GM12872 (cell line): ENCODE results near the gene RUFY2.

Experiments
- TF ChIP-seq, protein P1 (sequence below): IDR thresholded peaks from 3 replicates; pipeline ENCODE4 v1.5.1; 2011; ENCODE audit warnings: low read depth, mild to moderate bottlenecking, low read length, moderate library complexity; ENCODE audit not compliant: insufficient read depth

Gene RUFY2

DNA sequence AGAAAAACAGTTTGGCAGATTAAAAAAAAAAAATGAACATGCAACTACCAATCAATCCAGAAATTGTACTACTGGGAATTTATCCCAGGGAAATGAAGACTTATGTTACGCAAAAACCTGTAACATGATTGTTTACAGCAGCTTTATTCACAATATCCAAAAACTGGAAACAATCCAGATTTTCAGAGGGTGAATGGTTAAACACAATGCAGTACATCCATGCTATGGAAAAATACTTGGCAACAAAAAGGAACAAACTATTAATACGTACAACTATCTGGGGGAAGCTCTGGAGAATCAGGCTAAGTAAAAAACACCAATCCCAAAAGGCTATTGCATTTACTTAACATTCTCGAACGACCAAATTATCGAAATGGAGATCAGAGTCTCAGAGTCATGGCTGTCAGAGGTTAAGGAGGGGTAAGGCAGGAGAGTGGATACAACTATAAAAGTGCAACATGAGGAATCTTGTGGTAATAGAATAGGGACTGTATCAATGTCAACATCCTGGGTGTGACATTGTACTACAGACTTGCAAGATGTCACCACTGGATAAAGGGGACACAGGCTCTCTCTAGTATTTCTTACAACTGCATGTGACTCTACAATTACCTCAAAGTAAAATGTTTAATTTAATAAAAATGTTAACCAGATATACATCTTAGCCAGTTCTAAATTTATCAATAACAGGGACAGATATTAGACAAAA, 21.5 kb upstream of the RUFY2 start:
- TF ChIP-seq, protein P1, sequence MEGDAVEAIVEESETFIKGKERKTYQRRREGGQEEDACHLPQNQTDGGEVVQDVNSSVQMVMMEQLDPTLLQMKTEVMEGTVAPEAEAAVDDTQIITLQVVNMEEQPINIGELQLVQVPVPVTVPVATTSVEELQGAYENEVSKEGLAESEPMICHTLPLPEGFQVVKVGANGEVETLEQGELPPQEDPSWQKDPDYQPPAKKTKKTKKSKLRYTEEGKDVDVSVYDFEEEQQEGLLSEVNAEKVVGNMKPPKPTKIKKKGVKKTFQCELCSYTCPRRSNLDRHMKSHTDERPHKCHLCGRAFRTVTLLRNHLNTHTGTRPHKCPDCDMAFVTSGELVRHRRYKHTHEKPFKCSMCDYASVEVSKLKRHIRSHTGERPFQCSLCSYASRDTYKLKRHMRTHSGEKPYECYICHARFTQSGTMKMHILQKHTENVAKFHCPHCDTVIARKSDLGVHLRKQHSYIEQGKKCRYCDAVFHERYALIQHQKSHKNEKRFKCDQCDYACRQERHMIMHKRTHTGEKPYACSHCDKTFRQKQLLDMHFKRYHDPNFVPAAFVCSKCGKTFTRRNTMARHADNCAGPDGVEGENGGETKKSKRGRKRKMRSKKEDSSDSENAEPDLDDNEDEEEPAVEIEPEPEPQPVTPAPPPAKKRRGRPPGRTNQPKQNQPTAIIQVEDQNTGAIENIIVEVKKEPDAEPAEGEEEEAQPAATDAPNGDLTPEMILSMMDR, result no peak

DNA sequence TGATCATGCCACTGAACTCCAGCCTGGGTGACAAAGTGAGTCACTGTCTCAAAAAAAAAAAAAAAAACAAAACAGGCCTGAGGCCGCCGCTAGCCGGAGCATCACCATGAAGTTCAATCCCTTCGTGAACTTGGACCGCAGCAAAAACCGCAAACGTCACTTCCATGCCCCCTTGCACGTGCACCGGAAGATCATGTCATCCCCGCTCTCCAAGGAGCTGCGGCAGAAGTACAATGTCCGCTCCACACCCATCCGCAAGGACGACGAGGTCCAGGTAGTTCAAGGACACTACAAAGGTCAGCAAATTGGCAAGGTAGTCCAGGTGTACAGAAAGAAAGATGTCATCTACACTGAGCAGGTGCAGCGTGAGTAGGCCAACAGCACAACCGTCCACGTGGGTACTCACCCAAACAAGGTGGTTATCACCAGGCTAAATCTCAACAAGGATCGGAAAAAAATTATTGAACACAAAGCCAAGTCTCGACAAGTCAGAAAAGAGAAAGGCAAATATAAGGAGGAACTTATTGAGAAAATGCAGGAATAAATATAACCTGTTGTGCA, 17.5 kb upstream of the RUFY2 start:
- TF ChIP-seq, protein P1, result no peak

DNA sequence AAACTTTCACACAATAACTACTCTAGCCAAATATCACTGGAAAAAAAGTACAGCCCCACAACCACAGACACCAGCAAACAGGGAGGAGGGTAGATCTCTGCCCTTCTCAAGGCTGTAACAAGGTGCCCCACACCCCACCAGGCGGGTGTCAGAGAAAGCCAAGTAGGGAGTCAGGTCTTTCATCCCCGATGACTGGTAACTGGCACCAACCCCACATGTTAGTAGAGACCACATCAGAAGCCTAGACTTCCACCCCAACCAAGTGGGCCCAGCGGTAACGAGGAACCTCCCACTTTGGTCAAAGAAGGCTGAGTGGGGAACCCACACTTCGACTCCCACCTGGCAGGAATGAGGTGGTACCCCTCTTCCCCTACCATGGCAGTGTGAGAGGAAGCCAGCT, 16.4 kb upstream of the RUFY2 start:
- TF ChIP-seq, protein P1, result no peak

DNA sequence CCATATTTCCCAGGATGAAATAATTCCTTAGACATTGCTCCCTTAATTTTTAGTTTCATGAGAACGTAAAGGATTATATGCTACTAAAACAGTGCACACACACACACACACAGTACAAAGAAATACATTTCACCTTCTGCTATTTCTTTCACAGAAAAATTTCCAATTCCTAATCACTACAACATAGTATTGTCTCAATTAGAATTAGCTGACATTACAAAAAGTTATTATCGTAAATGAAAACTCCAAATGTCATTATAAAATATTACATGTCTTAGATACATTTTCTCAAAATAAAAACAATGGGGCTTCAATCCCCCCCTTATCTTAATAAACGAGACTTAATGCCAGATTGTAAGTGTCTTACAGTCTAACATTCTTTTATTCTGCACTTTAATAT, 12.3 kb upstream of the RUFY2 start:
- TF ChIP-seq, protein P1, result no peak

DNA sequence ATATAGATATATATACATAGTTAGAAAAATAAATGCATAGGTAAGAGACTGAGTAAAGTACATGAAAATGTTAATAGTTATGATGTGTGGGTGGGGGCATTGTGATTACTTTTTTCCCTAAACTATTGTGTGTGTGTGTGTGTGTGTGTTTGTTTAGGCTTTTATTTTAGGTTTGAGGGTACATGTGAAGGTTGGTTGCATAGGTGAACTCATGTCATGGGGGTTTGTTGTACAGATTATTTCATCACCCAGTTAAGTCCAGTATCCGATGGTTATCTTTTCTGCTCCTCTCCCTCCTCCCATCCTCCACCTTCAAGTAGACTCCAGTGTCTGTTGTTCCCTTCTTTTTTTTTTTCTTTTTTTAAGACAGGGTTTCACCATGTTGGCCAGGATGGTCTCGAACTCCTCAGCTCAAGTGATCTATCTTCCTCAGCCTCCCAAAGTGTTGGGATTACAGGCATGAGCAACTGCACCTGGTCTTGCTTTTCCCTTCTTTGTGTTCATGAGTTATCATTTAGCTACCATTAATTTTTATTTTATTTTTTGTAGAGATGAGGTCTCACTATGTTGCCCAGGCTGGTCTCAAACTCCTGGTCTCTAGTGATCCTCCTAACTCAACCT, 1.9 kb upstream of the RUFY2 start:
- TF ChIP-seq, protein P1, result no peak

DNA sequence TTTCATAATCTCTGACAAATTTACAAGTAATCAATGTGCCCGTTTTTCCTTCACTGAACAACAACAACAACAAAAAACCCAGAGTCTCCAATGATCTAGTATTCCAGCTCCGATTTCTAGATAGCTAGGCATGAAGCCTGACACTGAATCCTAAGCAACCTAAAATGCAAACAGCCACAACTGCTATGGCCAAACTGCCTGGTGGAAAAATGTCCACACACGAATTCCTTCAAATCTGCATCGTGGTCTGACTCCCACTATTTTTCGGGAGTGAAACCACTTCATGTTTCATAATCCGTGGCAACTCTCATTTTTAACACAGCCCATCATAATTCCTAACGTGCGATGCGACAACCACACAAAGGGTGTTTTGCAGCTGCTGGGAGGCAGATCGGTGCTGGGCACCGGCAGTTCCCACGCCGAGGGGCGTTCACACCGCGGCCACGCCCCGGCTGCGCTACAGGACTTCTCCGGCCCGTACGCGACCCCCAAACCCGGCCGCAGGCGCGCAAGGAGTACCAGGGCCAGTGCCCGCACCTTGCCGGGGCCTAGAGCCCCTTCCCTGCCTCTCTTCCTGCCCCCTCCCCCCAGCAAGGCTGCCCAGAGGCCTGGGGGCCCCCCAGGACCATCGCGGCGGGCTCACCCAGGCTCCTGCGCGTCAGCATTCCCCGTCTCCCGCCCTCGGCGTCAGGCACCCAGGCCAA, 814 bp downstream of the RUFY2 start:
- TF ChIP-seq, protein P1, result no peak

DNA sequence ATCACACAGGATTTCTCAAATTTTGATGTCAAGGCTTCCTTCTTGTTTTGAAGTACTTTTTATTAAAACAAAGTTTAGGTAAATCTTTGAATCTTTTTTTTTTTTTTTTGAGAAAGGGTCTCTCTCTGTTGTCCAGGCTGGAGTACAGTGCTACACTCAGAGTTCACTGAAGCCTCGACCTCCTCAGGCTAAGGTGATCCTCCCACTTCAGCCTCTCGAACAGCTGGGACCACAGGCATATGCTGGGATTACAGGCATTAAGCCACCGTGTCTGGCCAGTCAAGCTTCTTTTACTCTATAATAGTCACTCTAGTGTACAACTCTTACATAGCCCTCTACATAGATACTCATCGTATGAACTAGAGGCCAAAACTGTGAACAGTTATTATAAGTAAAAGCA, 3.4 kb downstream of the RUFY2 start:
- TF ChIP-seq, protein P1, result no peak
